GM18520 (cell line): ENCODE measurements around the gene TGM2.

Source experiments
- ATAC-seq: cut with Tn5 transposase; IDR thresholded peaks from one replicate; pipeline ENCODE4 v1.9.1; 2021; ENCODE audit not compliant: unreplicated experiment

Gene TGM2

GRCh38 chr20:38146628-38147027, 18.4 kb downstream of the TGM2 start:
- no peak for ATAC-seq

- no peak for ATAC-seq
These were observed 18.9 kb downstream of the TGM2 start for GRCh38 chr20:38146156-38146555.

DNA sequence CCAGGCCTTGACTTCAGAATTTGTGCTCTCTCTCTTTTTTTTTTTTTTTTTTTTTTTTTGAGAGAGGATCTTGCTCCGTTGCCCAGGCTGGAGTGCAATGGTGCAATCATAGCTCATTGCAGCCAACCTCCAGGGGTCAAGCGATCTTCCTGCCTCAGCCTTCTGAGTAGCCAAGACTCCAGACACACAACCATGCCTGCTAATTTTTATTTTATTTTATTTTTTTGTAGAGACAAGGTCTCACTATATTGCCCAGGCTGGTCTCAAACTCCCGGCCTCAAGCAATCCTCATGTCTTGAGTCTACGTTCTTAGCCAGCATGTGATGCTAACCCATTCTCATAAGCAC, 19.4 kb downstream of the TGM2 start:
- no peak for ATAC-seq

DNA sequence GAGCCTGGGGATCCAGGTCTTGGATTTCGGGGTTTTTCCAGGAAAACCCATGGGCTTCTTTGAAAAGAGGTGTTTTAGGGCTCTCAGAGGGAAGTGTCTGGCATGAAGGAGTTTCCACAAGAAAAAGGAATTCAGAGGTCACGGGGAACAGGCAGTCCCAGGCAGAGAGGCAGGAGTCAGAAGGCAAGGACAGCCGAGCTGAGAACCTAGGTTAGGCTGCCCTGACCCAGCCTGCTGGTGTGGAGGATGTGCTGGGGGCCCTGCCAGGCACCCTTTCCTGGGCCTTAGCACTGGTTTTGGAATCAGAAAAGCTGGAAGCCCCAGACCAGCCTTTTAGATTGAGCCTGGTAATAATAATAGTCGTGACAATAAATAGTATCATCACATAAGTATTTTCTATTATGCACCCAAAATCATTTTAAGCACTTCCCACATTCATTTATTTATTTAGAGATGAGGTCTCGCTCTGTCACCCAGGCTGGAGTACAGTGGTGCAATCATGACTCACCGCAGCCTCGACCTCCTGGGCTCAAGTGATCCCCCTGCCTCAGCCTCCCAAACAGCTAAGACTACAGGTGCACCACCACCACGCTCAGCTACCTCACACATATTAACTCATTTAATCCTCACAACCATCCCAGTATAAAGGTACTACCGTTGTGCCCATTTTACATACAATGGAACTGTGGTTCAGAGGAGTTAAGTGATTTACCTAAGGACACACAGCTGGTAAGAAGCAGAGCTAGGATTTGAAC, 19.9 kb downstream of the TGM2 start:
- no peak for ATAC-seq

GRCh38 chr20:38144598-38144973, 20.5 kb downstream of the TGM2 start:
- no peak for ATAC-seq

- ATAC-seq: no peak
These were observed 21.2 kb downstream of the TGM2 start for GRCh38 chr20:38143646-38144554.

DNA sequence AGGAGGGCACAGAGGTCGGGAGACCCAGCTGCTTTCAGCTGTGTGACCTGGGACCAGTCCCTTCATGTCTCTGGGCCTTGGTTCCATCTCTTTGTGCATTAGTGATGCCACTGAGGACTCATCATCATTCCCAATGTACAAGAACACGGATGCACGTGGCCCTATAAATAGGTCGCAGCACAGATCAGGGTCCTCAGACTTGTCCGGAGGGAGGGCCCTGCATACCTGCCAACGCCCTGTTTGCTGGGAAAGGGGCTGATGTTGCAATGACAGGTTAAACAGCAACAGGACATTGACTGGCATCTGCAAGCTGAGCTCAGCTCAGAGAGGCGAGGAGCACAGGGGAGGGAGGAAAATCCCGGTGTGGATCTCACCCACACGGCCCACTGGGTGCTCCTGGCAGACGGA, 21.8 kb downstream of the TGM2 start:
- ATAC-seq: no peak

GRCh38 chr20:38141889-38142494, 23.1 kb downstream of the TGM2 start:
- no peak for ATAC-seq

GRCh38 chr20:38141204-38141888, 23.7 kb downstream of the TGM2 start:
- ATAC-seq: no peak

DNA sequence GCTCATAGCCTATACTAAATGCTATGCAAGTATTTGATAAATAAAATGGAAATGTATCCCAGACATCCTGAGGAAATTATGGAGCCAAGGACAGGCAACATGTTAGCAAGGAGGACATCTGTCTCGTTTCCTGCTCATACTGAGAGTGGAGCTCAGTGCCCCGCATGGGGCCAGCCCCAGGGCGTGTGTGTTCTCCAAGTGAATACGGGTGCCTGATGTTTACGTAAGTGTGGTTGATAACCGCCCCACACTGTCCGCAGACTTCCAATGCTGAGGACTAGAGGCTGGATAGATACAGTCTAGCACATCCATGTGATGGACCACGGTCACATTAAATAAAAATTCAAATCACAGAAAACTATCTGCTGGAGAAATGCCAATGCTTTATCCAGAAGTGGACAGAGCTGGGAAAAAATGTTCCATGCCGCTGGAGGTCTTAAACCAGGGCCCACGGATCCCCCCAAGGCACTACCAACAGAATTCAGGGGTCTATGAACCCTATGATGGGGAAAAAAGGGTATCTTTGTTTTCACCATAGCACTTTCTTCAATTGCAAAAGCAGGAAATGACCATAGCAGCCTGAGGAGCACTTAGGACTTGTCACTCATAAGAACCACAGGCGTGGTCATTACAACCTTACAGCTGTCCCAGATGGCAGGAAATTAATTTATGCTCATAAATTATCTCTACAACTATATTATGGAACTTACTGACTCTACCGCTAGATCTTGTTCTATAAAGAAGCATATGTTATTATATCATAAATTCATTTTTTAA, 24.9 kb downstream of the TGM2 start:
- ATAC-seq: no peak

DNA sequence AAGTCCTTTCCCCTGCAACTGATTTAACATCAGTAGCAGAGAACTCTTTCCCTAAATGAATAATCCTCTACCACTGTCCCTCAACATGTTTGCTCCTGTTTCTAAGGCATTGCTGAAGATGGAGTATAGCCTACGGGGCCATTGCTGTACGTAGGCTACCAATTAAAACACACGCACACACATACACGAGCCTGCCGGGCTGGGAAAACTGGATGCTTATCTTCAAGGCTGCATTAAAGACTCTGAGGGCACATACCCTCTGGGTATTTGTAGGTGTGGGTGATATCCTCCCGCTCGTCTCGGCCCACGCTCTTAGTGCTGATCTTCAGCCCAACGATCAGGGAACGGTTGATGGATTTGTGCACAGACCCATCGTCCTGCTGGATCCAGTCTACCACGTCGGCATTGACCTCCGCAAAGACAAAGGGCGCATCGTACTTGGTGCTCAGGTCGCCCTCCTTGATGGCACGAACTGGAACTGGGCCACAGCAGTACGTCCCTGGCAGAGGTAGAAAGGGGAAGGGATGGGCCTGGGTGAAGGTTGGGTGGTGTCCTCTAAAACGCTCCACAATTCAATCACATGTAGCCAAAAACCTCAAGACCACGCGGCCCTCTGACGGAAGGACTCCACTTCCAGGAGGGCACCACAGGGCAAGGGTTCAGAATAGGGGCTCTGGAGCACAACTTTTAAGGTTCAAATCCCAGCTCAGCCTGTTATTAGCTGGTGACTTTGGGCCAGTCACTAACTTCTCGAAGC, 25.7 kb downstream of the TGM2 start:
- ATAC-seq: no peak

- no peak for ATAC-seq
These were observed 26.8 kb downstream of the TGM2 start for GRCh38 chr20:38138086-38138778.

- ATAC-seq: no peak
These were observed 27.5 kb downstream of the TGM2 start for GRCh38 chr20:38137441-38138037.

GRCh38 chr20:38136421-38137245, 28.4 kb downstream of the TGM2 start:
- no peak for ATAC-seq

GRCh38 chr20:38135651-38136420, 29.2 kb downstream of the TGM2 start:
- ATAC-seq: no peak

GRCh38 chr20:38135271-38135650, 29.8 kb downstream of the TGM2 start:
- no peak for ATAC-seq
